Left kidney (tissue), 2 donors: Measurements from ENCODE around the gene C1orf21. TPM values are rescaled to one million over a fixed set of nuclear protein-coding genes. Genes with fewer than 3 reads are reported as not detected.

Experiments used
- DNase-seq: peaks from one replicate; pipeline ENCODE4 v3.0.0-alpha.2; 2013
- polyA plus RNA-seq: library from polyadenylated mRNA; unstranded; fragments of 120-200 nt; gene quantifications from one replicate; pipeline ENCODE4 v1.2.1, GENCODE V29; 2013; ENCODE audit not compliant: insufficient read length

The C1orf21 gene
- polyA plus RNA-seq, 1 donor = 35.2 TPM

- no peak for DNase-seq
Observed at GRCh38 chr1:184513966-184514365, 127.1 kb downstream of the C1orf21 start.

GRCh38 chr1:184514447-184514846 lies 127.6 kb downstream of the C1orf21 start:
- no peak for DNase-seq

GRCh38 chr1:184517130-184517529 lies 130.3 kb downstream of the C1orf21 start:
- DNase-seq = no peak

GRCh38 chr1:184518736-184519357 lies 132.0 kb downstream of the C1orf21 start:
- no peak for DNase-seq

- no peak for DNase-seq
Observed at GRCh38 chr1:184520336-184520735, 133.5 kb downstream of the C1orf21 start.

GRCh38 chr1:184524248-184524647 lies 137.4 kb downstream of the C1orf21 start:
- no peak for DNase-seq

- no peak for DNase-seq
Observed at GRCh38 chr1:184527402-184527801, 140.6 kb downstream of the C1orf21 start.

GRCh38 chr1:184530226-184530625 lies 143.4 kb downstream of the C1orf21 start:
- DNase-seq = no peak

- DNase-seq = no peak
Observed at GRCh38 chr1:184531296-184531695, 144.5 kb downstream of the C1orf21 start.

- no peak for DNase-seq
Observed at GRCh38 chr1:184532199-184532598, 145.4 kb downstream of the C1orf21 start.

- DNase-seq = no peak
Observed at GRCh38 chr1:184533049-184533448, 146.2 kb downstream of the C1orf21 start.

- no peak for DNase-seq
Observed at GRCh38 chr1:184533915-184534314, 147.1 kb downstream of the C1orf21 start.

- no peak for DNase-seq
Observed at GRCh38 chr1:184534690-184535089, 147.9 kb downstream of the C1orf21 start.

GRCh38 chr1:184535191-184535970 lies 148.6 kb downstream of the C1orf21 start:
- no peak for DNase-seq

GRCh38 chr1:184536246-184536985 lies 149.6 kb downstream of the C1orf21 start:
- no peak for DNase-seq

- no peak for DNase-seq
Observed at GRCh38 chr1:184539580-184539979, 152.8 kb downstream of the C1orf21 start.

- DNase-seq = no peak
Observed at GRCh38 chr1:184541537-184542152, 154.8 kb downstream of the C1orf21 start.

- no peak for DNase-seq
Observed at GRCh38 chr1:184542291-184542690, 155.5 kb downstream of the C1orf21 start.

GRCh38 chr1:184545601-184546000 lies 158.8 kb downstream of the C1orf21 start:
- no peak for DNase-seq

- DNase-seq = no peak
Observed at GRCh38 chr1:184552446-184552845, 165.6 kb downstream of the C1orf21 start.

- DNase-seq = no peak
Observed at GRCh38 chr1:184553845-184554244, 167.0 kb downstream of the C1orf21 start.
